HG03066 (cell line): ENCODE results near the gene USP36.

Experiments
- ATAC-seq: cut with Tn5 transposase; IDR thresholded peaks from one replicate; pipeline ENCODE4 v1.9.1; 2021; ENCODE audit warnings: low read depth; ENCODE audit not compliant: unreplicated experiment

Gene USP36

DNA sequence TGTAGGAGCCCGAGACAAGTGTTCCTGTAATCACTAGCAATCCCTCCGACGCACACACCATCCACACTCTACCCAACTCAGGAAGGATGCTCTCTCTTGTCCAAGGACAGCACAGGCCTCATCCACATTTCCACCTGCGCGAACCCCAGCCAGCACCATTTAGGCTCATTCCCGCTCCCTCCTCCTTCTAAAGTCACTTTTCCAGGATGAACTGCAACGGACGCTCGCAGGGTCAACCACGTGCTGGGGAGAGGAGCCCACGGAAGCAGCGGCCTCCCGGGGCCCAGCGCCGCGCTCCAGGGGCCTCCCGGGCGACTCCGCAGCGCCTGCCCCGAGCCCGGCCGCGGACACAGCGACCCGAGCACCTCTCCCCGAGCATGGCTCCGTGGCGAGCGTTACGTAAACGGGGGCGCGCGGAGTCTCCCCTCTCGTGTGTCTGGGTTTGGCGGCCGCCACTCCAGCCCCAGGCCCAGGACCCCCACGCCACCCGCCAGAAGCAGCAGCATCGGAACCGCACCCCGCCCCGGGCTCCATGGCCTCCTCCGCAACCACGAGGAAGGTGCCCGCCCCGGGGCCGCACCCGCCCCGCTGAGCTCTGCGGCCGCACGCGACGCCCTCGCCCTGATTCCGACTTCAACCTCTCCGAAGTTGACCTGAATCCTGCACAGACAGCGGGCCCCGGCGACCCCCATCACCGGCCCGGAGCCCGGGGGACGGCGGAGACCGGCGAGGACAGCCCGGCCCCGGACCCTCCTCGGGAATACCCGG is 668 bp downstream of the USP36 start:
- ATAC-seq: peak; percentile 5

DNA sequence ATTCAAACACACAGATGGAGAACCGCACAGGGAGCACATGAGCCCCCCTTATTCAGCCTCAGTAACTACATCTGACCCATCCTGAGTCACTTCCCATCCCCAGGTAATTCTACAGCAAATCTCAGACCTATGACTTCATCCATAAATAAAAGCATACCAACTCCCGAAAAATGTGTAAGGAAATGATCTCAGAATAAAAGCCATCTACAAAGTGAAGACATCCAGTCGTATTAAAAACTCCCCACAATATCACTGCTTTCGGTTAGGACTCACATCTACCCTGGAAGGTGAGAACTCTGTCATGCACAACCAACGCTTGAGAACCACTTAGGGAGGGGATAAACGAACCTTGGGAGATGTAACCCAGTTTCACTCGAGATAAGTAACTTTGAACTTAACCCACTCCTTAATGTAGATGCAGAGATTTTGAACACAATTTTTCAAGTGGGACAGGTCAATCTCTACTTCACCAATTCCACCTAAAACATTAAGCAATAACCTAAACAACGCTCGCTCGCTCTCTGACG is 1.3 kb downstream of the USP36 start:
- ATAC-seq: no peak

DNA sequence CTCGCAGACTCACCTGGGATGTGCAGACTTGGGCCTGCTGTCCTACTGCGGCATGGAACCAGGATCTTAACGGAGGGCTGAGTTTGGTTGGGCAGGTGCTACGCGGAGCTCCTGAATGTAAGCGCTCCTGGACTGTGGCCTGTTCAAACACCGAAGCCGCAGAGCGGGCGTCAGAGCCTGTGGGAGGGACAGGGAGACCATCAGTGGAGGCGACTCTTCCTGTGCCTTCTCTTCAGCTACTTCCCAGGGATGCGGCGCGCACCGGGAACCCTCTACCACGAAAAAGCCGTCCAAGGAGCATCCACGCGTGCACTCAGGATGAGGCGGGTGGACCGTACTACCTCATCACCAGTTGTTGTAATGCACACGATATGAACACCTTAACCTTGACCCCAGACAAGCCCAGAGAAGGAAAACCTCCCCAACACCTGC is 2.0 kb downstream of the USP36 start:
- ATAC-seq: no peak

DNA sequence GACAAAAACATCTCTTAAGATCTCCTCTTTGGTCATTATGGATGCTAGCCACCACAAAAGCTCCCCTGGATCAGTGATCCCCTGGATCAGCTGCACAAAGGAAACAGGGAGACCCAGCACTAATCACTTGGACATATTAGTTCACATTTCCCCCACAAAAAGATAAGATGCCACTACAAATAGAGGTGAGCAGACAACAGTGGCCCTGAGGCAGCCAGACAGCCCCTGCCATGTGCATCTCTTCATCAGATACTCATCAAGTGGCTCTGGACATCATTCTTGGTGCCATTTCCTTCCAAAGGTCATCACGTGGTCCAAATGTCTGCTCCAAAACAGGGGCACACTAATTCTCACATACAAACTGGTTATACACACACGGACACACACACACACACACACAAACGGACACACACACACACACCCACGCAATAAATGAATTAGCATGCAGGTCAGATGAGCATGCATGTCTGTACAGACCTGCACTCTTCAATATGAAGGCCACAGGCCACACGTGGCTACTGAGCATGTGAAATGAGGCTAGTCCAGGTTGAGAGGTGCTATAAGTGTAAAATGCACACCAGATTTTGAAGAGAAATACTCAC is 4.1 kb downstream of the USP36 start:
- ATAC-seq: no peak

DNA sequence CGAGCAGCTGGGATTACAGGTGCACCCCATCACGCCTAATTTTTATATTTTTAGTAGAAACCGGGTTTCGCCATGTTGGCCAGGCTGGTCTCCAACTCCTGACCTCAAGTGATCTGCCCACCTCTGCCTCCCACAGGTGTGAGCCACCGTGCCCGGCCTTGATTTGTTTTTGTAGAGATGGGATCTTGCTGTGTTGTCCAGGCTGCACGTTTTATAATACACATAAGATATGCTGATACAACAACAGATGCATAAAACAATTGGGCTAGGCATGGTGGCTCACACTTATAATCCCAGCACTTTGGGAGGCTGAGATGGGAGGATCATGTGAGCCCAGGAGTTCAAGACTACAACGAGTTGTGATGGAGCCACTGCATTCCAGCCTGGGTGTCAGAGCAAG is 6.0 kb downstream of the USP36 start:
- no peak for ATAC-seq

DNA sequence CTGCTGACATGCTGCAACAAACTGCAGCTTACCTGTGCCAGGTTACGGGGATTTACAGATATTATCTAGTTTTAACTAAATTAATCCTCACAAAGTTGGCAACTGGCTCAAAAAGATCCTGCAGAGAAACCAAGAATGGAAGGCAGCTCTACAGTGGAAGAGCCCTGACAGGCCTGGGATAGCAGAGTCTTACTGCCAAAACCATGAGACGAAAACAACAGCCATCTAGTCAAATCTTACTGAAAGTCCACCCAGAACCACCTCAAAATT is 8.1 kb downstream of the USP36 start:
- no peak for ATAC-seq

DNA sequence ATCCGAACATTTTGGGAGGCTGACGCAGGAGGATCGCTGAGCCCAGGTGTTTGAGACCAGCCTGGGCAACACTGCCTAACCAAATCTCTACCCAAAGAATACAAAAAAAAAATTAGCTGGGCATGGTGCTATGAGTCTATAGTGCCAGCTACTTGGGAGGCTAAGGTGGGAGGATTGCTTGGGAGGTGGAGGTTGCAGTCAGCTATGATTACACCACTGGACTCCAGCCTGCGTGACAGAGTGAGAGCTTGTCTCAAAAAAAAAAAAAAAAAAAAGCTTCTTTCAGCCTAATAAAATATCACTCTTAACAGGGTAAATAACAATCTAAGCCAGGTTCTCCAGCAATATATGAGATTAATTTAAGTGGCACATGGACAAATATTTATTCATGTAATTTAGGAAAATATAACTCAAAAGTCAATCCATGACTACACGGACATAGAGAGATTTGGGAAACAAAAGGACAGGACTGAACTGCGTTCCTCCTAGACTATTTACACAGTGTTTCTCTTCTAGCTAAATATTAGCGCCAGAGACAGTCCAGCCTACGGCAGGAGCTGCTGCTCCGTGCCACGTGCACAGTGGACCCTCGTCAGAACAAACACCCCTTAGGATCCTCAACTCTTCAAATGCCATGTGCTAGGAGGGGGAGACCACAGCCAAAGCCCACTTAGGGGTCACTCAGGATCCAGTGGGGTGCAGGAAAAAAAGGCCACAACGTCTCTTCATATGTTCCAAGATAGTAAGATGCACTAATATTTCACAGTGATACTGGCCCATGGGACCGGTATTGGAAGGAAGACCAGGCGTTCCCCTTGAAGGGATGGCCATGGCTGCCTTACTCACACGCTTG is 8.7 kb downstream of the USP36 start:
- ATAC-seq: no peak

DNA sequence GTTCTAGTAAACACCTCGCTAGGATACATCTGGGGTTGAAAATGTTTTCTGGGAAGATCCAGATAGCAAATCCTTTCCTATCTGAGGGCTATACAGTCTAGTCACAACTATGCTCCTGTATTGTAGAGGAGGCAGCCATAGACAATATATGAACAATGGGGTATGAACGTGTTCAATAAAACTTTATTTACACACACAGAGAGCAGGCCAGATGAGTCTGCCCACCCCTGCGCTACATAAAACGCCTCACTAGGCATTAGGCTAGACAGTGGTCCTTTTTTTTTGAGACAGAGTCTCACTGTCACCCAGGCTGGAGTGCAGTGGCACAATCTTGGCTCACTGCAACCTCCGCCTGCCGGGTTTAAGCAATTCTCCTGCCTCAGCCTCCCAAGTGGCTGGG is 11.1 kb downstream of the USP36 start:
- no peak for ATAC-seq

DNA sequence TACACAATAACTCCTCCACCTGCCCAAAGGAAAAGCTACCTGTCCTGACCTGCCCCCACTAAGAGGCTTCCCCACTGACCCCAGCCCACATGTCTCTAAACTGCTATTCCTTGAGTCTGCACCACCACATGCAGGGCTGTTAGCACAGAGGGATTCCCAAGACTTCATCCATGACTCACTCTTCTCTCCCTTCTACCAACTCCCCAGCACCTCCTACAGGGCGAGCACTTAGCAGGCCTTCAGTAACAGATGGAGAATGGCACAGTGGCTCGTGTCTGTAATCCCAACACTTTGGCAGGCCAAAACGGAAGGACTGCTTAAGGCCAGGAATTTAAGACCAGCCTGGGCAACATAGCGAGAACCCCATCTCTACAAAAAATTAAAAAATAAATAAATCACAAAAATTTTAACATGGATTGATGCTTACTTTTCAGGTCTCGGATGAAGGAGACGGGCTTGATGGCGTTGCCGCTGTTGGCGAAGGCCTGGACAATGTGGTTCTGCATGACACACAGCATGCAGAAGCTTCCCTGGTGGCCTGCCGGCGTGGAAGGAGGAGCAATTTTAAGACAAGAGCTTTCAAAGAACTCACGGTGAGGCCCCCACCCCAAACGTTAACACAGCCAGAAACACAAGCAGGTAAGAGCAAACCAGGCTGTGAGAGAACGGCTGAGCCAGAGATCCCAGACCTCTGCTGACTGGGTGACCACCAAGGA is 12.0 kb downstream of the USP36 start:
- ATAC-seq: no peak

DNA sequence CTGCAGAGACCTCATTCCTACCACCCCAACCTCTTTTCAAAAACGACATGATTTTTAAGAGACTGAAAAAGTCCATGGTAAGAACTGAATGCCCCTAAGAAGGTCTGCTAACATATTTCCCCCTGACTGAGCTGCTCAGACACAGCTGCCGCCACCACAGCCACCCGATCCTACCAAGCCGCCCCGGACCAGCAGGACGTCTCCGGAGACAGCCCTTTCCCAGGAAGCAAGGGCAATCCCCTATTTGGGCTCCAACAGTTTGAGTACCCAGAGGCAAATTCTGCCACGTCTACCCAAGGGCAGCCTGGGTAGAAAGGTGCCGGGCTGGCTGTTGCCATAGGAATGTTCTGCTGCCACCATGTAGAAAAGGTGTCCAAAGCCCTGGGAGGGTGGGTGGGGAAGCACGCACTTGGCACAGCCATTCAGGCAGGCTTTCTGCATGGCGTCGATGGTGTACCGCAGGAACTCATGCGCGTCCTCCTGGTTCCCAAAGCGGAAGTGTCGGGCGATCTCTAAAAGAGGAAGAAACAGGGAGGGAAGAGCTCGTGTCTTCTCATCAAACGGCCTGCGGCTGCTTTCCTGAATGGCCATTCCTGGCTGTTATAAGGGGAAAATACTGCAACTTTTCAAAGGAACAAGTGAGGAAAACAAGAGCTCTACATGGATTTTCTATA is 13.6 kb downstream of the USP36 start:
- ATAC-seq: no peak

DNA sequence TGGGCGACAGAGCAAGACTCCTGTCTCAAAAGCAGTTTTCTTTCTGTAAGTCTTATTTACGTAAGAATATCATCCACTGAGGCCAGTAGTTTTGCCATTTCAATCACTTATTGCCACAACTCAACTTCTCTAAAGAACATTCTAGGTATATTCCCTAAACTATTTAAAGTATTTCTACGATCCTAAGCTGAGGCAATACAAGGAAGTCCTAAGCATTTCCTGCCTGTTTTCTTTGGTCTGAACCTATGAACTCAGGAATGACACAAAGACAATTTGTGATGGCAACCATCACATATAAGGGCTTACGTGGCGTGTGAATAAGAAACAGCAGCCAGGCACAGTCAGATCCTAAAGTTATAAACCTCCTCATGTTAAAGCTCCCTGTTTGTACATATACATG is 14.2 kb downstream of the USP36 start:
- ATAC-seq: no peak

DNA sequence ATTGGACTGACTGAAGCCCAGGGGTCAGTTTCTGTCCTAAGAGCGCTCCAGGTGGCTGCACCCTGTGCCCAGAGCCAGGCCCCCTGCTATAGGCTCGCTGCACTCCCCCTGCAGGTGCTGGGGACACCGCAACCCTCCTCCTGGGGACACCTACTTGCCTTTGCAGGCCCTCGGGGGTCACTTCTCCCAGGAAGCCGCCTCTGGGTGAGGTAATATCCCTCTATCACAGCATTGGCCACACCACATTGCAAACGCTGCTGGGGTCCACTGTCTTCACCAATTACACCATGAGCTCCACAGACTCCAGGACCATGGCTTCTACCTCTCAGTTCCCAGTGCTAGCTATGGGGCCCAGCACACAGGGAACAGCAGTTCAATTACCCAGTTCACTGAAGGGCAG is 14.9 kb downstream of the USP36 start:
- no peak for ATAC-seq

DNA sequence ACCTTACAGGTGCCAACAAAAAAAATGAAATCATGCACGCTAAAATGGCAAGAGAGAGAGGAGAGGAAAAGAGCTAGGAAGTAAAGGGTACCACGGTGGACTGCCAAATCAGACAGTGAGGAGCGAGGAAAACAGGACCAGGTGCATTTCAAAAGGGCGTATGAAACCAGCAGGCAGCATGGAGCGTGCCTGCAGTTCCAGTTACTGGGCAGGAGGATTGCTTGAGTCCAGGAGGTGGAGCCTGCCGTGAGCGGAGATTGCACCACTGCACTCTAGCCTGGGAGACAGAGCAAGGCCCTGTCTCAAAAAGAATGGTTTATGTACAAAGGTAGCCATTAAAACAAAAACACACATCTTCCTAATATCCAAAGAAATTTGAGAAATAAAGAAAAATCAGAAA is 16.4 kb downstream of the USP36 start:
- ATAC-seq: no peak

DNA sequence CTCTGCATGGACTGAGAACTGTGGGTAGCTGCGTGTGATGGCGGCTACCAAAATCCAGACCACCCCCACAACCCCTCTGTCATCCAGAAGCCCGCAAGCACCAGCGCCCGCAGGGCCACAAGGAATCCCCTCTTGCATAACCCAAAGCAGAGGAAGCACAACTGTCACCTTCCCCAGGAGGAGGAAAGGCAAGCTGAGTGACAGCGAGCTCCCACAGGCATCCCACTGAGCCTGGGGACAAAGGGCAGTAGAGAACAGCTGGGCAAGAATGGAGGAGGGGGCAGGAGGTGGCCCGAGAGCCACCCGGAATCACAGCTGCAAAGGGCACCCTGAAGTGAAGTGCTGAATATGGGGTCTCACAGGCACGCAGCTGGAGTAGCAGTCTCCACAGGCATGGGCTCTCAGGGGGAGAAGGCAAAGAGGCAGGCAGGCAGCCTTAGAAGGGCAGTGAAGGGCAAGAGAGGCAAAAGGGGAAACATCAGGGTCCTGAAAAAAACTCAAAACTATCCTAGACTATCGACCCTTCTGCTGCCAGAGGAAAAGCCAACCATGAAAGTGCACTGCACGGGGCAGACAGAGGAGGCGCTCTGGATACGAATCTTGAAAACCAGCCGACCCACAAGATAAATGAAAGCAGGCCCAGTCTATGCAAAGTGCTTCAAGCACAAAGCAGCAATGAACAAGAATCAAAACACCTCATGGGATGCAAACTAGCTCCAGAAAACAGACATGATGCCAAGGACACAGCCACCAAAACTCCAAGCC is 17.1 kb downstream of the USP36 start:
- ATAC-seq: no peak

DNA sequence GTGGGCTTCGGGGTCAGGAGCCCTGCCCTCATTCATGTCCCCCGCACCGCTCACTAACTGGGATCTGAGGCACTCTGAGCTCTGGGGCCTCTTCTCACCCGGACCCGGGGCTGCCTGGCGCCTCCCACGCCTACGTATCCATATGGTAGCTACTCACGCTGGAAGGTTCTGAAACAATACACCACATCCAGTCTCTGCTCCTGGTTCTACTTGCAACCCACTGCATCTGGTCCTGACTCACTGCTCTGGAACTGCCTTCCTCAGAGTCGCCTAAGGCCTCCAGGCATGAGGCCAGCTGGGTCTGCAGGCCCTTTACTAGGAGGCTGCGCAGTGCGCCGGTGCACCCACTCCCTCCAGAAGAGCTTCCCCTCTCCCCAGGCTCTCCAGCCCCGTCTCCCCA is 18.1 kb downstream of the USP36 start:
- no peak for ATAC-seq

DNA sequence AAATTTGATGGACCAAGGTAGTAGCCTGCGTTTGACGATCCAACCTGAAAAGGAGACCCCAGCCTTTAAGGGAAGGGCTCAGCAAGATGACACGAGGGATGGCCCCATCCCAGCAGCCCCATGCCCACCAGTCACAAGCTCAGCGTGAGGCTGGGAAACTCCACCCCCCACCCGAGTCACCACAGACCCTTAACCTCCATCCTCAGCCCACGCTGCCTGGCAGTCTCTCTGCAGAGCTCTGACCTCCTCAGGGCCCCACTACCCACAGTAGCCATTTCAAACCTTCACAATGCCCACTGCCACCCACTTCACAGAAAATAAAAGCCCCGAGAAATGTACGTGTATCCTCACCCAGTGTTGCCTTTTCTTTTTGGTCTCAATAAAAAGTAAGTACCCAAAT is 18.7 kb downstream of the USP36 start:
- no peak for ATAC-seq

DNA sequence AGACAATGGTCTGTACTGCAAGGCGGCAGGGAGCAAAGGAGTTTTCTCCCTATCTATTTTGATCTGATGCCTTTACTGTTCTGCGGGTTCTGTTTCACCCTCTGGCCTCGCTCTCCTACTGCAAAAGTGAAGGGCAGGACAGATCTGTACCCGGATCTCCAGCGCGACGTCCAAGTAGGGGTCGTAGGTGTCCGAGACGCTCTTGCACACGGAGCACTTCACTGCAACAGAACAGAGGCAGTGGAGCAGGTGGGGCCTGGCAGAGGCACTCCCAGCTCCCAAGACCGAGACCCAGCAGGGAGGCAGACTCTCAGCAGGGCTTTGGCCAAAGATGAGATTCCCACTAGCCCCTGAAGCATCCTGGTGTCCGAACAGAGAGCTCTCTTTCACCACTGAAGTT is 19.8 kb downstream of the USP36 start:
- ATAC-seq: no peak

DNA sequence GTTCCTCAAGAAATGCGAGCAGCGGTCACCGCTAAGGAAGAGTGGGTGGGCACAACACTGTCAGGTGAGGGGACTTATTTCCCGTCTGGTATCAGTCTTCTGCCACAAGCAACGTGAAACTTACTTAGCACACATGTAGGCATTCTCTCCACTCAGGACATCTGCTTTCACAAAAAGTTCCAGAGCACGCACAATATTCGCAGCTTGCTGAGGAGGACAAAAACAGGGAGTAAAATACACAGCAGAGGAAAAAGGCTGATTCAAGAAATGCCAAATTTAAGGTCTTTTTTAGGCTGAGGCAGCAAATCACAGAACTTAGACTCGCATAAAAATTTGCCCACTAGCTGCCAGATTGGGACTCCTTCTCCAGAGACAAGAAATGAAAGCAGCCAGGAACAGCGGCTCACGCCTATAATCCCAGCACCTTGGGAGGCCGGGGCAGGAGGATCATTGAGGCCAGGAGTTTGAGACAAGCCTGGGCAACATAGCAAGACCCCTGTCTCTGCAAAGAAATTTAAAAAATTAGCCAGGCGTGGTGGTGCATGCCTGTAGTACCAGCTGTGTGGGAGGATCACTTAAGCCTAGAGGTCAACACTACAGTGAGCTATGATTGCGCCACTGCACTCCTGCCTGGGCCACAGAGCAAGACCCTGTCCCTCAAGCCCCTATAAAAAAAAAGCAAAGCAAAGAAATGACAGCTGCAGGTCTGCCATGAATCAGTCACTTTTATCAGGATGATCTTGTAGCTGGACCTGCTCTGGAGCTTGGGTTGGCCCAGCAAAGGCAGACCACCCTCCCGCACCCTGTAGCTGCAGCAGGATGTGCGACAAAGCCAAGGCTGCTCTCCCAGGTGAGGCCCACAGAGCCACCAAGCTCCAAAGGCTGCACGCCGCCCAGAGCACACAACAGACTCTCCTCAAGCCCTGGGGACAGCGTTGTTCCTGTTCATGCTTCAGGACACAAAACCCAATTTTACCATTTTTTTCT is 20.5 kb downstream of the USP36 start:
- no peak for ATAC-seq

DNA sequence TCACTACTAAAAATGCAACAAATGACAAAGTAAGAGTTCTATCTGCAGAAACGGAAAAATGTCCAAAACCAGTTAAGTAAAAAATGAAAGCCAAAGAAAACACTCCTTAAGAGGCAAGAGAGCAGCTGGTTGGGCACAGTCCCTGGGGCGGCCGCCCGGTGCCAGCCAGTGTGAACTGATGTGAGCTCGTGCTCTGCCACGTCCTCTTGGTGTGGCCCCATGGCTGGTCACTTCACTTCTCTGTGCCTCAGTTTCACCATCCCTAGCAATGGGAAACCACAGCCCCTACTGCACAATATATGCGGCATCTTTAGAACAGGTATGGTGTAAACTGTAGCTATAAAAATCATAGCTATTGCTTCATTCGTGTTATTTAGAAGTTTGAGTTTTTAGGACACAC is 21.2 kb downstream of the USP36 start:
- no peak for ATAC-seq
